Activated gamma-delta T cell treated with Interleukin-2 at 50 U/mL for 16 hours (primary cell): ENCODE data around the gene FNTB.

ENCODE experiments used
- DNase-seq: peaks from one replicate; pipeline ENCODE4 v3.0.0-alpha.2; 2020

Gene FNTB

GRCh38 chr14:65095633-65096205, 109.0 kb downstream of the FNTB start:
- no peak for DNase-seq

- no peak for DNase-seq
Measured at GRCh38 chr14:65096323-65097089, 109.8 kb downstream of the FNTB start.

GRCh38 chr14:65098586-65098985, 111.9 kb downstream of the FNTB start:
- DNase-seq, result no peak

- DNase-seq, result no peak
Measured at GRCh38 chr14:65100922-65101541, 114.3 kb downstream of the FNTB start.

GRCh38 chr14:65101631-65102440, 115.1 kb downstream of the FNTB start:
- DNase-seq, result peak; percentile 53

- peak; percentile 98 for DNase-seq
Measured at GRCh38 chr14:65102441-65103149, 115.9 kb downstream of the FNTB start, which contains the start of gene MAX. Gene MAX (minus strand): TSS chr14:65102517. CDS start chr14:65102339, 178 bp downstream.

- DNase-seq, result no peak
Measured at GRCh38 chr14:65103150-65103760, 116.6 kb downstream of the FNTB start.

GRCh38 chr14:65104791-65105190, 118.1 kb downstream of the FNTB start:
- no peak for DNase-seq

- DNase-seq, result no peak
Measured at GRCh38 chr14:65106316-65106715, 119.6 kb downstream of the FNTB start.

GRCh38 chr14:65106736-65107135, 120.0 kb downstream of the FNTB start:
- no peak for DNase-seq

- DNase-seq, result no peak
Measured at GRCh38 chr14:65107200-65107599, 120.5 kb downstream of the FNTB start.

- DNase-seq, result no peak
Measured at GRCh38 chr14:65109357-65109756, 122.7 kb downstream of the FNTB start.

GRCh38 chr14:65110525-65110924, 123.8 kb downstream of the FNTB start:
- no peak for DNase-seq
